ENCODE results near the gene ATP8A2.

- TF ChIP-seq IRF1 (CRISPR knock-in tag; IDR thresholded peaks at IDR 0.05) (no peak), GABPB1 (CRISPR knock-in tag; IDR thresholded peaks at IDR 0.05) (no peak), CTCF (IDR thresholded peaks at IDR 0.05) (no peak), ZNF232 (CRISPR knock-in tag; IDR thresholded peaks at IDR 0.05) (no peak), SP1 (CRISPR knock-in tag; conservative IDR thresholded peaks at IDR 0.05) (no peak), ESRRA (CRISPR knock-in tag; IDR thresholded peaks at IDR 0.05; ENCODE audit: borderline replicate concordance) (no peak), KAT7 (CRISPR knock-in tag; IDR thresholded peaks at IDR 0.05; ENCODE audit: borderline replicate concordance) (no peak), USF2 (CRISPR knock-in tag; IDR thresholded peaks at IDR 0.05) (no peak), E2F1 (CRISPR knock-in tag; IDR thresholded peaks at IDR 0.05) (no peak), ATF1 (CRISPR knock-in tag; IDR thresholded peaks at IDR 0.05) (no peak), ZBTB21 (CRISPR knock-in tag; IDR thresholded peaks at IDR 0.05; ENCODE audit: borderline replicate concordance) (no peak)
- TF ChIP-seq, protein P1, sequence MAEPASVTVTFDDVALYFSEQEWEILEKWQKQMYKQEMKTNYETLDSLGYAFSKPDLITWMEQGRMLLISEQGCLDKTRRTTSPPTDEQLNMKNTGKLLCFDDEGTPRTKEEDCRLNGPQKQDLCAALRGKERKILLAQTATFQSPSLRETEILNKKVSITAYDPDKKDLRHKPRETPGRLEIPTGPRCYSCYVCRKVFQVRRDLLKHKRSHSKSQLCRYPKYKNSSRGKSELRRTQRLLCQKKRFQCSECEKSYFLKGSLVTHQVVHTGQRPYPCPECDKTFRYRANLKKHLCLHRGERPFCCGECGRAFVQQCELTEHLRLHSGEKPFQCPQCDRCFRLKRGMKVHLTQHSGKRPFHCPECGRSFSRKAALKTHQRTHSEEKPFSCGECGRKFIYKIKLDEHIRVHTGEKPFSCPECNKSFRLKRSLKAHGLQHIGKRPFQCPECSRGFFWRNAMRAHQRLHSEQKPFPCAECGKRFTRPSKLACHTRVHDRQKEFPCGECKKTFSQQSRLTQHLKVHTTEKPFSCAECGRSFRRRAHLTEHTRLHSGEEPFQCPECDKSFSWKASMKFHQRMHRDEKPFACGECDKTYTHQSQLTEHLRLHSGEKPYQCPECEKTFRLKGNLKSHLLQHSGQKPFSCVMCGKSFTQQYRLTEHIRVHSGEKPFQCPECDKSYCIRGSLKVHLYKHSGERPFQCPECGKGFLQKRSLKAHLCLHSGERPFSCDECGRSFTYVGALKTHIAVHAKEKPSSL (CRISPR knock-in tag; conservative IDR thresholded peaks at IDR 0.05): no peak
These were observed 24.6 kb upstream of the ATP8A2 start for GRCh38 chr13:25347151-25347550.

Measured in WTC11 (cell line).